Measurements from ENCODE around the gene NEDD4L. TPM values are rescaled to one million over a fixed set of nuclear protein-coding genes. Genes with fewer than 3 reads are reported as not detected.

Gene NEDD4L
- total RNA-seq, 1 experiment from 2014 or later, result 42.9 TPM

- ATAC-seq (no peak), DNase-seq (ENCODE audit: low read depth, low spot score) (no peak)
- CTCF ChIA-PET, result interaction anchor here (0.5 kb wide), 1 partner anchor 491 kb away, joined by 4 read pairs; no protein-coding TSS in a partner anchor
- Histone ChIP-seq H3K4me3 (ENCODE audit: low read depth in 2 of 2, low read length in 2 of 2) (no peak overlapping the region), H3K9me3 (ENCODE audit: control insufficient read depth, insufficient read depth, low read depth, low read length) (no peaks in the 10 kb centered on the region), H3K36me3 (ENCODE audit: control insufficient read depth, insufficient read depth, low read length) (no peaks in the 10 kb centered on the region), H3K27ac (ENCODE audit: low read length) (no peak overlapping the region), H3K27me3 (ENCODE audit: control insufficient read depth, insufficient read depth, low read length) (no peaks in the 10 kb centered on the region), H3K4me1 (ENCODE audit: control insufficient read depth, insufficient read depth, low read length) (no peaks in the 10 kb centered on the region)
- intact Hi-C loops (cut with micrococcal nuclease; ENCODE audit: unreplicated experiment), result no loop called here
- no peak for TF ChIP-seq SIN3A (IDR thresholded peaks at IDR 0.05; ENCODE audit: borderline replicate concordance, insufficient read depth, low read depth, low read length)
- BruUV-seq (replicated peaks), result no TSS peak
- in situ Hi-C loops (cut with HindIII; ENCODE audit: low pct_unique_long_range_greater_than_20kb, low sequenced_read_pairs), result no loop called here
- POLR2A ChIA-PET, result no interaction called here
Observed at GRCh38 chr18:58391231-58391825, 347.3 kb downstream of the NEDD4L start.

- Histone ChIP-seq H3K4me1 (ENCODE audit: control insufficient read depth, insufficient read depth, low read length) (no peaks in the 10 kb centered on the region), H3K4me3 (ENCODE audit: low read depth in 2 of 2, low read length in 2 of 2) (no peak overlapping the region), H3K36me3 (ENCODE audit: control insufficient read depth, insufficient read depth, low read length) (no peaks in the 10 kb centered on the region; the same call in 1 of the 2 replicates), H3K9me3 (ENCODE audit: control insufficient read depth, insufficient read depth, low read depth, low read length) (no peaks in the 10 kb centered on the region), H3K27me3 (ENCODE audit: control insufficient read depth, insufficient read depth, low read length) (no peaks in the 10 kb centered on the region), H3K27ac (ENCODE audit: low read length) (no peak overlapping the region)
- intact Hi-C loops (cut with micrococcal nuclease; ENCODE audit: unreplicated experiment), result no loop called here
- CTCF ChIA-PET, result interaction anchor here (0.5 kb wide), 1 partner anchor 492 kb away, joined by 4 read pairs; no protein-coding TSS in a partner anchor
- POLR2A ChIA-PET, result no interaction called here
- ATAC-seq (no peak), DNase-seq (ENCODE audit: low read depth, low spot score) (no peak)
- BruUV-seq (replicated peaks), result no TSS peak
- TF ChIP-seq TCF7L2 (IDR thresholded peaks at IDR 0.05; ENCODE audit: low read depth, low read length), result no peak
- no peak for TF ChIP-seq POLR2AphosphoS5 (IDR thresholded peaks at IDR 0.05; ENCODE audit: low read depth, low read length)
- no peak for TF ChIP-seq REST (IDR thresholded peaks at IDR 0.05; ENCODE audit: insufficient read depth in 1 of 2, low read depth in 2 of 2, low read length in 1 of 2)
- no peak for TF ChIP-seq CTCF (IDR thresholded peaks at IDR 0.05)
- no peak for TF ChIP-seq SIN3A (IDR thresholded peaks at IDR 0.05; ENCODE audit: borderline replicate concordance, insufficient read depth, low read depth, low read length)
- in situ Hi-C loops (cut with HindIII; ENCODE audit: low pct_unique_long_range_greater_than_20kb, low sequenced_read_pairs), result no loop called here
Observed at GRCh38 chr18:58391932-58392323, 347.9 kb downstream of the NEDD4L start.

- intact Hi-C loops (cut with micrococcal nuclease; ENCODE audit: unreplicated experiment), result no loop called here
- no peaks in the 10 kb centered on the region for H3K4me1 ChIP-seq (ENCODE audit: control insufficient read depth, insufficient read depth, low read length)
- H3K27me3 ChIP-seq (ENCODE audit: control insufficient read depth, insufficient read depth, low read length), result no peaks in the 10 kb centered on the region
- ChIA-PET POLR2A (interaction anchor here (0.6 kb wide), 1 partner anchor 32 kb away, joined by 3 read pairs; no protein-coding TSS in a partner anchor), CTCF (interaction anchor here (0.6 kb wide), 1 partner anchor 138 kb away, joined by 4 read pairs; no protein-coding TSS in a partner anchor)
- no peak for TF ChIP-seq CTCF (IDR thresholded peaks at IDR 0.05)
- TF ChIP-seq SIN3A (IDR thresholded peaks at IDR 0.05; ENCODE audit: borderline replicate concordance, insufficient read depth, low read depth, low read length), result no peak
- TF ChIP-seq POLR2AphosphoS5 (IDR thresholded peaks at IDR 0.05; ENCODE audit: low read depth, low read length), result no peak
- no peak for TF ChIP-seq REST (IDR thresholded peaks at IDR 0.05; ENCODE audit: insufficient read depth in 1 of 2, low read depth in 2 of 2, low read length in 1 of 2)
- no peak for TF ChIP-seq TCF7L2 (IDR thresholded peaks at IDR 0.05; ENCODE audit: low read depth, low read length)
- no peak overlapping the region for H3K4me3 ChIP-seq (ENCODE audit: low read depth in 2 of 2, low read length in 2 of 2)
- in situ Hi-C loops (cut with HindIII; ENCODE audit: low pct_unique_long_range_greater_than_20kb, low sequenced_read_pairs), result no loop called here
- H3K9me3 ChIP-seq (ENCODE audit: control insufficient read depth, insufficient read depth, low read depth, low read length), result no peaks in the 10 kb centered on the region
- no peaks in the 10 kb centered on the region; the same call in 1 of the 2 replicates for H3K36me3 ChIP-seq (ENCODE audit: control insufficient read depth, insufficient read depth, low read length)
- ATAC-seq, result no peak
- no peak overlapping the region for H3K27ac ChIP-seq (ENCODE audit: low read length)
- DNase-seq (ENCODE audit: low read depth, low spot score), result no peak
- no TSS peak for BruUV-seq (replicated peaks)
Observed at GRCh38 chr18:58392324-58393000, 348.4 kb downstream of the NEDD4L start.
